ENCODE data around the gene SEC61A1.

Gene SEC61A1

GRCh38 chr3:128050597-128050996 lies 1.6 kb upstream of the SEC61A1 start:
- Histone ChIP-seq H3K9ac (ENCODE audit: low read length) (no peak overlapping the region), H3K4me2 (ENCODE audit: low read length) (no peak overlapping the region), H3K79me2 (ENCODE audit: insufficient read depth, low read length) (peaks cover 27% of the 10 kb centered on the region), H3K4me1 (ENCODE audit: insufficient read depth, low read length, severe bottlenecking) (peaks cover 36% of the 10 kb centered on the region), H3K9me3 (ENCODE audit: low read length) (no peaks in the 10 kb centered on the region), H4K20me1 (ENCODE audit: insufficient read depth, low read length) (no peaks in the 10 kb centered on the region), H3K27me3 (ENCODE audit: insufficient read depth, low read length) (no peaks in the 10 kb centered on the region), H3K4me3 (ENCODE audit: low read depth, low read length, poor library complexity, severe bottlenecking) (no peak overlapping the region), H3F3A (ENCODE audit: insufficient read depth, low read length) (no peaks in the 10 kb centered on the region), H3K9me2 (ENCODE audit: low read depth, low read length) (no peaks in the 10 kb centered on the region), H3K27ac (ENCODE audit: low read depth, low read length, poor library complexity, severe bottlenecking) (no peak overlapping the region), H3K36me3 (ENCODE audit: insufficient read depth, low read length) (peaks cover 25% of the 10 kb centered on the region), H2AFZ (ENCODE audit: low read length) (no peak overlapping the region)
- TF ChIP-seq CTCF (IDR thresholded peaks at IDR 0.05; ENCODE audit: low read length) = no peak
- TF ChIP-seq EZH2 (IDR thresholded peaks at IDR 0.05; ENCODE audit: borderline replicate concordance, low read length) = no peak

- H2AFZ ChIP-seq (ENCODE audit: low read length) = peak overlapping the region; percentile 29; the same call in 1 of the 2 replicates
Observed at GRCh38 chr3:128051459-128051836, 789 bp upstream of the SEC61A1 start.

GRCh38 chr3:128052595-128053351 lies 536 bp downstream of the SEC61A1 start:
- Histone ChIP-seq H3K4me2 (ENCODE audit: low read length) (peak overlapping the region; percentile 99), H3K36me3 (ENCODE audit: insufficient read depth, low read length) (peaks cover 45% of the 10 kb centered on the region), H3K79me2 (ENCODE audit: insufficient read depth, low read length) (peaks cover 27% of the 10 kb centered on the region), H2AFZ (ENCODE audit: low read length) (no peak overlapping the region), H3K9me3 (ENCODE audit: low read length) (no peaks in the 10 kb centered on the region), H3K4me3 (ENCODE audit: low read depth, low read length, poor library complexity, severe bottlenecking) (peak overlapping the region; percentile 93), H3K27ac (ENCODE audit: low read depth, low read length, poor library complexity, severe bottlenecking) (peak overlapping the region; percentile 0), H3K9me2 (ENCODE audit: low read depth, low read length) (no peaks in the 10 kb centered on the region), H4K20me1 (ENCODE audit: insufficient read depth, low read length) (no peaks in the 10 kb centered on the region), H3F3A (ENCODE audit: insufficient read depth, low read length) (no peaks in the 10 kb centered on the region), H3K27me3 (ENCODE audit: insufficient read depth, low read length) (no peaks in the 10 kb centered on the region), H3K4me1 (ENCODE audit: insufficient read depth, low read length, severe bottlenecking) (peaks cover 40% of the 10 kb centered on the region), H3K9ac (ENCODE audit: low read length) (peak overlapping the region; percentile 90)
- no peak for TF ChIP-seq CTCF (IDR thresholded peaks at IDR 0.05; ENCODE audit: low read length)
- no peak for TF ChIP-seq EZH2 (IDR thresholded peaks at IDR 0.05; ENCODE audit: borderline replicate concordance, low read length)

More at GRCh38 chr3:128051459-128051836, 789 bp upstream of the SEC61A1 start:
- Histone ChIP-seq H3K4me2 (ENCODE audit: low read length) (peak overlapping the region; percentile 95), H3K9me2 (ENCODE audit: low read depth, low read length) (no peaks in the 10 kb centered on the region), H3F3A (ENCODE audit: insufficient read depth, low read length) (no peaks in the 10 kb centered on the region), H3K27me3 (ENCODE audit: insufficient read depth, low read length) (no peaks in the 10 kb centered on the region), H3K36me3 (ENCODE audit: insufficient read depth, low read length) (peaks cover 34% of the 10 kb centered on the region), H4K20me1 (ENCODE audit: insufficient read depth, low read length) (no peaks in the 10 kb centered on the region), H3K9me3 (ENCODE audit: low read length) (no peaks in the 10 kb centered on the region), H3K9ac (ENCODE audit: low read length) (peak overlapping the region; percentile 92), H3K4me1 (ENCODE audit: insufficient read depth, low read length, severe bottlenecking) (peaks cover 40% of the 10 kb centered on the region), H3K4me3 (ENCODE audit: low read depth, low read length, poor library complexity, severe bottlenecking) (peak overlapping the region; percentile 93), H3K79me2 (ENCODE audit: insufficient read depth, low read length) (peaks cover 27% of the 10 kb centered on the region), H3K27ac (ENCODE audit: low read depth, low read length, poor library complexity, severe bottlenecking) (no peak overlapping the region)
- TF ChIP-seq CTCF (IDR thresholded peaks at IDR 0.05; ENCODE audit: low read length) (no peak), EZH2 (IDR thresholded peaks at IDR 0.05; ENCODE audit: borderline replicate concordance, low read length) (no peak)
